AG04450 (cell line): Measurements from ENCODE around the gene SH3PXD2A. TPM values are rescaled to one million over a fixed set of nuclear protein-coding genes. Genes with fewer than 3 reads are reported as not detected.

Experiments
- CTCF ChIA-PET: fragments of 300-600, 350-600 bp; formaldehyde crosslinking; extraction: SDS; loops from one replicate; lab custom pipeline; 2022; ENCODE audit warnings: antibody characterized with exemption, inconsistent platforms; lab: Charles Lee
- POLR2A ChIA-PET: fragments of 350-600 bp; formaldehyde crosslinking; extraction: SDS; loops from one replicate; lab custom pipeline; 2021; ENCODE audit warnings: antibody characterized with exemption, inconsistent platforms; lab: Yijun Ruan, JAX
- DNase-seq: peaks from one replicate; pipeline ENCODE4 v3.0.0-alpha.2; 2011; ENCODE audit warnings: low read depth, low spot score
- H3K27ac ChIP-seq: one replicate; pipeline ENCODE4 v1.5.1; 2012; ENCODE audit warnings: low read depth, low read length, control low read depth
- H3K27me3 ChIP-seq: one replicate; pipeline ENCODE4 v1.6.0; 2012; ENCODE audit warnings: low read length; ENCODE audit not compliant: control insufficient read depth, insufficient read depth
- H3K4me3 ChIP-seq: 2 replicates; pipeline ENCODE4 v1.5.1; 2011; ENCODE audit warnings: mild to moderate bottlenecking, low read depth, low read length, control low read depth
- H3K9me3 ChIP-seq: 2 replicates; pipeline ENCODE4 v1.5.1; 2012; ENCODE audit warnings: low read length; ENCODE audit not compliant: control insufficient read depth, insufficient read depth
- polyA plus RNA-seq: library from polyadenylated mRNA; depleted of rRNA; stranded (reverse); fragments of >200 nt; gene quantifications from 2 replicates; pipeline ENCODE4 v1.2.3, GENCODE V29; 2011
- TF ChIP-seq, protein P1 (sequence below): IDR thresholded peaks from 2 replicates; pipeline ENCODE4 v1.5.1; 2011; ENCODE audit warnings: low read depth, low read length, control low read depth, inconsistent platforms

SH3PXD2A gene
- polyA plus RNA-seq, 1 experiment, result 22.9 TPM

GRCh38 chr10:103835096-103836050, 20.0 kb downstream of the SH3PXD2A start:
- no peaks in the 10 kb centered on the region for H3K27me3 ChIP-seq
- POLR2A ChIA-PET, result no interaction called here
- H3K4me3 ChIP-seq, result no peak overlapping the region
- peak; percentile 53 for DNase-seq
- peak overlapping the region; percentile 47 for H3K27ac ChIP-seq
- H3K9me3 ChIP-seq, result no peaks in the 10 kb centered on the region
- TF ChIP-seq, protein P1, sequence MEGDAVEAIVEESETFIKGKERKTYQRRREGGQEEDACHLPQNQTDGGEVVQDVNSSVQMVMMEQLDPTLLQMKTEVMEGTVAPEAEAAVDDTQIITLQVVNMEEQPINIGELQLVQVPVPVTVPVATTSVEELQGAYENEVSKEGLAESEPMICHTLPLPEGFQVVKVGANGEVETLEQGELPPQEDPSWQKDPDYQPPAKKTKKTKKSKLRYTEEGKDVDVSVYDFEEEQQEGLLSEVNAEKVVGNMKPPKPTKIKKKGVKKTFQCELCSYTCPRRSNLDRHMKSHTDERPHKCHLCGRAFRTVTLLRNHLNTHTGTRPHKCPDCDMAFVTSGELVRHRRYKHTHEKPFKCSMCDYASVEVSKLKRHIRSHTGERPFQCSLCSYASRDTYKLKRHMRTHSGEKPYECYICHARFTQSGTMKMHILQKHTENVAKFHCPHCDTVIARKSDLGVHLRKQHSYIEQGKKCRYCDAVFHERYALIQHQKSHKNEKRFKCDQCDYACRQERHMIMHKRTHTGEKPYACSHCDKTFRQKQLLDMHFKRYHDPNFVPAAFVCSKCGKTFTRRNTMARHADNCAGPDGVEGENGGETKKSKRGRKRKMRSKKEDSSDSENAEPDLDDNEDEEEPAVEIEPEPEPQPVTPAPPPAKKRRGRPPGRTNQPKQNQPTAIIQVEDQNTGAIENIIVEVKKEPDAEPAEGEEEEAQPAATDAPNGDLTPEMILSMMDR, result no peak
- CTCF ChIA-PET, result interaction anchor here (0.6 kb wide), 1 partner anchor 139 kb away, joined by 4 read pairs; no protein-coding TSS in a partner anchor

GRCh38 chr10:103834436-103835095, 20.8 kb downstream of the SH3PXD2A start:
- Histone ChIP-seq H3K9me3 (no peaks in the 10 kb centered on the region), H3K27ac (peak overlapping the region; percentile 47), H3K27me3 (no peaks in the 10 kb centered on the region), H3K4me3 (no peak overlapping the region)
- ChIA-PET POLR2A (no interaction called here), CTCF (interaction anchor here (0.6 kb wide), 1 partner anchor 138 kb away, joined by 4 read pairs; no protein-coding TSS in a partner anchor)
- TF ChIP-seq, protein P1, result no peak
- DNase-seq, result no peak

DNA sequence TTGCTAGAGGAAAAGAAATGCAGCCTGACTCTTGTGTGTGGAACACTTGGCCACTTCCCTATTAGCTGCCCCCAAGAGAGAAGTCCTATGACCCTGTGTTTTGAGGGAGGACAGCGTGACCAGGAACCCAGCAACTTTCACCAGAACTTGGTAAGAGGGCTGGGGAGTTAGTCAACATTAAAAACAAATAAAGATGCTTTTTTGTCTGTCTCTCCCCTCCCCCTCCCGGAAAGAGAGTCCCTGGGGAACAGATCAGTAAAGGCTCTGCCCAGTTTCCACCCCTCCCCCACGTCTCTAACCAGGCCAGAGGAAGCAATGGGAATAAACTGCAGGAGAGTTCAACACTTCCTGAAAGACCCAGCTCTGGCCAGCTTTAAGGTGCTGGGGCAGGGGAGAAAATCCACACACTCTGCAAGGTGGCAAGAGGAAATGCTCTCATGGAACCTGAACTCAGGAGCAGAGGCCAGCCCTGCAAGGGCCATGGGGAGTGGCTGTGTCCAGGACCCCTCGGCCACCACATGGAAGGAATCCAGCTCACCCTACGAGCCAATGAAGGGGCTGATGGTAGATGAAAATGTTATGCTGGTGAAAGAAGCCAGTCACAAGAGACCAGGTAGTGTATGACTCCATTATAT, 21.5 kb downstream of the SH3PXD2A start:
- Histone ChIP-seq H3K27me3 (no peaks in the 10 kb centered on the region), H3K27ac (no peak overlapping the region), H3K4me3 (no peak overlapping the region), H3K9me3 (no peaks in the 10 kb centered on the region)
- DNase-seq, result no peak
- CTCF ChIA-PET, result interaction anchor here (1.1 kb wide), 1 partner anchor 14 kb away, joined by 3 read pairs; no protein-coding TSS in a partner anchor
- TF ChIP-seq, protein P1, result no peak
- POLR2A ChIA-PET, result no interaction called here

- no peak overlapping the region for H3K27ac ChIP-seq
- ChIA-PET CTCF (no interaction called here), POLR2A (no interaction called here)
- TF ChIP-seq, protein P1, result no peak
- H3K9me3 ChIP-seq, result no peaks in the 10 kb centered on the region
- no peak overlapping the region for H3K4me3 ChIP-seq
- DNase-seq, result no peak
- no peaks in the 10 kb centered on the region for H3K27me3 ChIP-seq
Measured at GRCh38 chr10:103832806-103833205, 22.6 kb downstream of the SH3PXD2A start.
